SK-MEL-5 (cell line): ENCODE measurements around the gene SLCO4A1. TPM values are rescaled to one million over a fixed set of nuclear protein-coding genes. Genes with fewer than 3 reads are reported as not detected.

Experiments
- DNase-seq: peaks from one replicate; pipeline ENCODE4 v3.0.0-alpha.2; 2016; ENCODE audit warnings: low read depth, low spot score
- in situ Hi-C: cut with HindIII; loops from 2 replicates; pipeline ENCODE4 v1.10.0; 2016; ENCODE audit warnings: low sequenced_read_pairs, high pct_unique_total_duplicates, low pct_unique_long_range_greater_than_20kb
- total RNA-seq: library from RNA; depleted of rRNA; stranded (reverse); fragments of >200 nt; shearing (Covaris generic); gene quantifications from 2 replicates; pipeline ENCODE4 v1.2.3, GENCODE V29; 2014

SLCO4A1 gene
- total RNA-seq, 1 experiment from 2014 or later = 53.5 TPM

- no peak for DNase-seq
- in situ Hi-C loops = no loop called here
These were observed 66.6 kb downstream of the SLCO4A1 start, which contains the start of gene NTSR1 for GRCh38 chr20:62708591-62709536. Gene NTSR1 (plus strand): TSS chr20:62708836. CDS start chr20:62709208, 372 bp downstream.

GRCh38 chr20:62709537-62709905 is 67.2 kb downstream of the SLCO4A1 start:
- in situ Hi-C loops = no loop called here
- no peak for DNase-seq

- in situ Hi-C loops = no loop called here
- DNase-seq = no peak
These were observed 68.0 kb downstream of the SLCO4A1 start for GRCh38 chr20:62710221-62710885.

- DNase-seq = no peak
- in situ Hi-C loops = no loop called here
These were observed 68.8 kb downstream of the SLCO4A1 start for GRCh38 chr20:62710886-62711702.

GRCh38 chr20:62711703-62712101 is 69.4 kb downstream of the SLCO4A1 start:
- in situ Hi-C loops = no loop called here
- no peak for DNase-seq

- DNase-seq = no peak
- in situ Hi-C loops = no loop called here
These were observed 70.3 kb downstream of the SLCO4A1 start for GRCh38 chr20:62712606-62713005.

- in situ Hi-C loops = no loop called here
- no peak for DNase-seq
These were observed 71.7 kb downstream of the SLCO4A1 start for GRCh38 chr20:62714006-62714405.

- in situ Hi-C loops = no loop called here
- no peak for DNase-seq
These were observed 72.5 kb downstream of the SLCO4A1 start for GRCh38 chr20:62714799-62715198.

GRCh38 chr20:62715201-62715600 is 72.9 kb downstream of the SLCO4A1 start:
- no peak for DNase-seq
- in situ Hi-C loops = no loop called here

GRCh38 chr20:62716198-62716940 is 74.1 kb downstream of the SLCO4A1 start:
- DNase-seq = no peak
- in situ Hi-C loops = no loop called here

GRCh38 chr20:62716941-62717310 is 74.6 kb downstream of the SLCO4A1 start:
- in situ Hi-C loops = no loop called here
- no peak for DNase-seq

- in situ Hi-C loops = no loop called here
- DNase-seq = no peak
These were observed 75.6 kb downstream of the SLCO4A1 start for GRCh38 chr20:62717933-62718332.

- DNase-seq = no peak
- in situ Hi-C loops = no loop called here
These were observed 76.2 kb downstream of the SLCO4A1 start for GRCh38 chr20:62718546-62718945.

- no peak for DNase-seq
- in situ Hi-C loops = no loop called here
These were observed 77.1 kb downstream of the SLCO4A1 start for GRCh38 chr20:62719250-62719935.
